ENCODE data around the gene HNRNPR.

GRCh38 chr1:23393706-23394105, 49.6 kb upstream of the HNRNPR start:
- TF ChIP-seq, protein P1, sequence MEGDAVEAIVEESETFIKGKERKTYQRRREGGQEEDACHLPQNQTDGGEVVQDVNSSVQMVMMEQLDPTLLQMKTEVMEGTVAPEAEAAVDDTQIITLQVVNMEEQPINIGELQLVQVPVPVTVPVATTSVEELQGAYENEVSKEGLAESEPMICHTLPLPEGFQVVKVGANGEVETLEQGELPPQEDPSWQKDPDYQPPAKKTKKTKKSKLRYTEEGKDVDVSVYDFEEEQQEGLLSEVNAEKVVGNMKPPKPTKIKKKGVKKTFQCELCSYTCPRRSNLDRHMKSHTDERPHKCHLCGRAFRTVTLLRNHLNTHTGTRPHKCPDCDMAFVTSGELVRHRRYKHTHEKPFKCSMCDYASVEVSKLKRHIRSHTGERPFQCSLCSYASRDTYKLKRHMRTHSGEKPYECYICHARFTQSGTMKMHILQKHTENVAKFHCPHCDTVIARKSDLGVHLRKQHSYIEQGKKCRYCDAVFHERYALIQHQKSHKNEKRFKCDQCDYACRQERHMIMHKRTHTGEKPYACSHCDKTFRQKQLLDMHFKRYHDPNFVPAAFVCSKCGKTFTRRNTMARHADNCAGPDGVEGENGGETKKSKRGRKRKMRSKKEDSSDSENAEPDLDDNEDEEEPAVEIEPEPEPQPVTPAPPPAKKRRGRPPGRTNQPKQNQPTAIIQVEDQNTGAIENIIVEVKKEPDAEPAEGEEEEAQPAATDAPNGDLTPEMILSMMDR (conservative IDR thresholded peaks at IDR 0.05 in 1 of 2, IDR thresholded peaks at IDR 0.05 in 1 of 2; ENCODE audit: low read depth in 1 of 2, low read length in 2 of 2), result no peak
- no peak for TF ChIP-seq EZH2 (IDR thresholded peaks at IDR 0.05; ENCODE audit: low read length, missing control alignments)

All from fibroblast of lung (primary cell).